Uterus (tissue), 4 donors: ENCODE measurements around the gene RRH. TPM values are rescaled to one million over a fixed set of nuclear protein-coding genes. Genes with fewer than 3 reads are reported as not detected.
"Not testable (repeated sequence)": the region's sequence is repeated elsewhere in the genome, so short reads cannot be mapped to it uniquely, and the experiment has no call there.

ENCODE experiments used
- DNase-seq, 2 donors: peaks; one replicate each; pipeline ENCODE4 v3.0.0-alpha.2; 2019 to 2020
- H3K27ac ChIP-seq, 2 donors: fragments of 200-600 bp; sonication (generic); 1 replicate in 1 of 2; 2 replicates in 1 of 2; pipeline ENCODE4 v1.5.1; 2016 to 2018
- H3K27me3 ChIP-seq, 2 donors: fragments of 200-600 bp; sonication (generic); one replicate each; pipeline ENCODE4 v1.5.1; 2018 to 2019; ENCODE audit warnings: control low read depth in 1 of 2
- H3K36me3 ChIP-seq, 2 donors: fragments of 200-600 bp; sonication (generic); one replicate each; pipeline ENCODE4 v1.5.1; 2019; ENCODE audit warnings: control low read depth in 1 of 2
- H3K4me1 ChIP-seq, 2 donors: fragments of 200-600 bp; sonication (generic); one replicate each; pipeline ENCODE4 v1.5.1; 2018 to 2019; ENCODE audit warnings: control low read depth in 1 of 2
- H3K4me3 ChIP-seq, 2 donors: fragments of 200-600 bp; sonication (generic); 1 replicate in 1 of 2; 2 replicates in 1 of 2; pipeline ENCODE4 v1.5.1; 2018 to 2019; ENCODE audit warnings: mild to moderate bottlenecking in 1 of 2
- H3K9me3 ChIP-seq, 2 donors: fragments of 200-600 bp; sonication (generic); one replicate each; pipeline ENCODE4 v1.5.1; 2019; ENCODE audit warnings: control low read depth in 1 of 2
- POLR2A ChIP-seq, 2 donors: fragments of 450-650 bp; IDR thresholded peaks; one replicate each; pipeline ENCODE4 v1.6.1; 2016; ENCODE audit warnings: antibody characterized with exemption in 2 of 2, mild to moderate bottlenecking in 1 of 2, moderate library complexity in 1 of 2
- intact Hi-C: fragments of 100-400 bp; cut with DNase I; formaldehyde crosslinking; loops from one replicate; pipeline ENCODE4 v1.15.1; 2023; ENCODE audit warnings: low total_unique reads
- total RNA-seq, 4 donors: library from RNA; depleted of rRNA in 3 of 4; stranded (reverse); fragments of >200 nt in 3 of 4; gene quantifications; one replicate each; pipeline versions ENCODE4 v1.1.0 to v1.2.4, GENCODE V29; 2014 to 2023
- TF ChIP-seq, protein P1 (sequence below), 4 experiments: fragments of 200-600 bp in 2 of 4; fragments of 450-650 bp in 2 of 4; sonication (generic) in 2 of 4; IDR thresholded peaks; one replicate each; pipeline ENCODE4 v1.5.1; 2016 to 2019; ENCODE audit warnings: antibody characterized with exemption in 4 of 4, mild to moderate bottlenecking in 2 of 4, moderate library complexity in 1 of 4
- donor health status: DM: yes; HTN: yes; CAD: no.

RRH gene
- total RNA-seq, 4 donors from 2014 or later = 0.30 to 1.5 TPM; not detected in 2

DNA sequence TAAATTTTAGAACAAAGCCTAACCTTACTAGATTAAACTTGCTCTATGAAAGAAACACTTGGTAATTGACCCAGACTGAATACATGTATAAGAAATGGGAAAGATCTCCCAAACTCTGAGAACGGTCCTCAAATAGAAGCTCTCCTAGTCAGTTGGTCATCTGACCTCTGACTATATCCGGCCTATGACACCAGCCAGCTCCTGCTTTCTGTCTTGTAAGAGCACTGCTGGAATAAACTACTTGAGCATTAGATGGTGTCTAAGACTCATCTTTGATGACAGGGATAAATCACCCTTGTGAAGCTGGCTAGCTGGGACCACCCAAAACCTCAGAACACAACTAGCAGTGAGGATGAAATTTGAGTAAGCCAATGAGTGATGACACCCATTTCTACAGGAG, 44.3 kb downstream of the RRH start:
- Histone ChIP-seq H3K4me1 (no peaks in the 10 kb centered on the region), H3K27ac (no peak overlapping the region), H3K27me3 (no peaks in the 10 kb centered on the region), H3K9me3 (no peaks in the 10 kb centered on the region), H3K36me3 (no peaks in the 10 kb centered on the region), H3K4me3 (no peak overlapping the region)
- intact Hi-C loops = no loop called here
- DNase-seq = no peak
- TF ChIP-seq, protein P1, sequence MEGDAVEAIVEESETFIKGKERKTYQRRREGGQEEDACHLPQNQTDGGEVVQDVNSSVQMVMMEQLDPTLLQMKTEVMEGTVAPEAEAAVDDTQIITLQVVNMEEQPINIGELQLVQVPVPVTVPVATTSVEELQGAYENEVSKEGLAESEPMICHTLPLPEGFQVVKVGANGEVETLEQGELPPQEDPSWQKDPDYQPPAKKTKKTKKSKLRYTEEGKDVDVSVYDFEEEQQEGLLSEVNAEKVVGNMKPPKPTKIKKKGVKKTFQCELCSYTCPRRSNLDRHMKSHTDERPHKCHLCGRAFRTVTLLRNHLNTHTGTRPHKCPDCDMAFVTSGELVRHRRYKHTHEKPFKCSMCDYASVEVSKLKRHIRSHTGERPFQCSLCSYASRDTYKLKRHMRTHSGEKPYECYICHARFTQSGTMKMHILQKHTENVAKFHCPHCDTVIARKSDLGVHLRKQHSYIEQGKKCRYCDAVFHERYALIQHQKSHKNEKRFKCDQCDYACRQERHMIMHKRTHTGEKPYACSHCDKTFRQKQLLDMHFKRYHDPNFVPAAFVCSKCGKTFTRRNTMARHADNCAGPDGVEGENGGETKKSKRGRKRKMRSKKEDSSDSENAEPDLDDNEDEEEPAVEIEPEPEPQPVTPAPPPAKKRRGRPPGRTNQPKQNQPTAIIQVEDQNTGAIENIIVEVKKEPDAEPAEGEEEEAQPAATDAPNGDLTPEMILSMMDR (IDR thresholded peaks at IDR 0.05) = no peak
- no peak for TF ChIP-seq POLR2A (IDR thresholded peaks at IDR 0.05)

DNA sequence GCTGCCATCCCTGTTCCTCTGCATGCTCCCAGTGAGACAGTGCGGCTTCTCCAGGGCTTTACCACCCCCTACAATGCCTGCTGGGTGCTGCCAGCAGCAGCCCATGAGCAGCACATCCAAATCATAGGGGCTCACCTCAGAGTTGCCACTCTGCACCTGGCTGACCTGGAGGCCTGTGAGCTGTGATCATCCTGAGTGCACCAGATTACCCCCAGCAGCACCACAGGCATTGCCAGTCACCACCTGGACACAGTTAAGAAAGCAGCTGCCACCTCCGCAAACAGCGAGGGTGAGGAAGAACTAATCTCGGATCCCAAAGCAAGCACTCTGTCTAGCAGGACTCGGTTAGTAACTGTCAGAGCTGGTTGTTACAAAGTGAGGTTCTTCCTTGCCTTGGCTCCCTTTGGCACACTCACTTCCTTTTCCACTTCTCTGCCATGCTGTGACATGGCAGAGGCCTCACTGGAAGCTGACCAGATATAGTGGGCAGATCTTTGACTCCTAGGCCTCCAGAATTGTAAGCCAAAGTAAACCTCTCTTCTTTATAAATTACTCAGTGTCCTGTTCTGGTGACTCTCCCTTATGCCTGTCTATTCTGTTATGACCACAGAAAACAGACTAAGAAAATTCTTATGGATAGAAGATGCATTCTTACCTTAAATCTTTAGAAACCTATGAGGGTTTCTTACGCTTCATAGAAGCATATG, 45.3 kb downstream of the RRH start:
- Histone ChIP-seq H3K27ac (no peak overlapping the region), H3K36me3 (no peaks in the 10 kb centered on the region), H3K4me1 (no peaks in the 10 kb centered on the region), H3K4me3 (no peak overlapping the region), H3K27me3 (no peaks in the 10 kb centered on the region), H3K9me3 (no peaks in the 10 kb centered on the region)
- no peak for DNase-seq
- TF ChIP-seq POLR2A (IDR thresholded peaks at IDR 0.05) = no peak
- TF ChIP-seq, protein P1 (IDR thresholded peaks at IDR 0.05) = no peak
- intact Hi-C loops = no loop called here

DNA sequence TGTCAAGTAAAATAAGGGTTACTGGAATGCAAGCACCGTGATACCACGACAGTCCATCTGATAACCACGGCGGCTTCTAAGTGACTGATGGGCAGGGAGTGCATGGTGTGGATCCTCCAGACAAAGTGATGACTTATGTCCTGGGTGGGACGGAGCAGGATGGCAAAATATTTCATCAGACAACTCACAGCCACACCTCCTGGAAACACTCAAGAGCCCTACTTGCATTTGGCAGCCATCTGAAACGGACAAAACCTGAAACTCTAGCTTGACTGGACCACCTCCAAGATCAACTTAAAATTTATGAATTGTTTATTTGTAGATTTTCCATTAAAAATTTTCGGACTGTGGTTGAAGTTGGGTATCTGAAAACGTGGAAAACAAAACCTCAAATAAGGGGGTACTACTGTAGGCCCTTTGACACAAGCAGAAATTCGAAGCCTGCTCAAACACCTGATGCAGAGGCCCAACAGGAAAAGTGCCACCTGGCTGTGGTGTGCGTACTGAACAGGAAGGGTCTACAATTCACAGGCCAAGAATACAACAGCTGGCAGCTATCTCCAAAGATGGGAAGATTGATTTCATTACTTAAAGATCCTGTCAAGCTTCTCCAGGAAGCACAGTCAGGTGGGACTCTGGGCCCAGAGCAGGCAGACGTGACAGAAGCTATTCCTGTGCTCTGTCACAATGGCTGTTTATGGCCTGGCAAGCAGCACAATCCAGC, 46.2 kb downstream of the RRH start:
- intact Hi-C loops = no loop called here
- no peaks in the 10 kb centered on the region for H3K27me3 ChIP-seq
- H3K4me1 ChIP-seq = no peaks in the 10 kb centered on the region
- no peak overlapping the region for H3K4me3 ChIP-seq
- TF ChIP-seq POLR2A (IDR thresholded peaks at IDR 0.05) = no peak
- TF ChIP-seq, protein P1 (IDR thresholded peaks at IDR 0.05) = no peak
- H3K27ac ChIP-seq = no peak overlapping the region
- H3K9me3 ChIP-seq = no peaks in the 10 kb centered on the region
- DNase-seq = no peak
- no peaks in the 10 kb centered on the region for H3K36me3 ChIP-seq

DNA sequence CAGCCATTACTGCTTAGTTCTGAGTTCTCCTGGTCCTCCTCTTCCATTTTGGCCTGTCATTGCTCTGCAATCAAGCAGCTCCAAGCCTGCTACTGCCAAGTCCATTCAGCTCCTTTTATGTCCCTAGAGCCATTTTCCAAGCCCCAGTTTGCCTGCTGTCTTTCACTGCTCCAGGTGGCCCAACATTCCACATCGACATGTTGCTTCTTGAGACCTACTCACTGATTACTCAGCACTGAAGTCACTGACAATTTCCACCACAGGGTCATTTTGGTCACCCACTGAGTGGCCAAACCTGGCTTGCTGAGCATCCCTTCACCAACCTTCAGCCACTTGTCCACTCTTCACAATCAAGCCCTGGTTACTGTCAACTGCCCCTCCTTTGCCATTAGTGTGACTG, 47.3 kb downstream of the RRH start:
- Histone ChIP-seq H3K27ac (no peak overlapping the region), H3K4me3 (no peak overlapping the region), H3K36me3 (no peaks in the 10 kb centered on the region), H3K27me3 (no peaks in the 10 kb centered on the region), H3K9me3 (no peaks in the 10 kb centered on the region), H3K4me1 (no peaks in the 10 kb centered on the region)
- no peak for DNase-seq
- intact Hi-C loops = no loop called here
- no peak for TF ChIP-seq POLR2A (IDR thresholded peaks at IDR 0.05)
- TF ChIP-seq, protein P1 (IDR thresholded peaks at IDR 0.05) = no peak

DNA sequence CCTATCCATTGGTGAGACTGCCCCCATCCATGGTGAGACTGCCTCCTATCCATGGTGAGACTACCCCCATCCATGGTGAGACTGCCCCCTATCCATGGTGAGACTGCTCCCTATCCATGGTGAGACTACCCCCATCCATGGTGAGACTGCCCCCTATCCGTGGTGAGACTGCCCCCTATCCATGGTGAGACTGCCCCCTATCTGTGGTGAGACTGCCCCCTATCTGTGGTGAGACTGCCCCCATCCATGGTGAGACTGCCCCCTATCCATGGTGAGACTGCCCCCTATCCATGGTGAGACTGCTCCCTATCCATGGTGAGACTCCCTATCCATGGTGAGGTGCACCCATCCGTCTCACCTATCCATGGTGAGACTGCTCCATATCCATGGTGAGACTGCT, 47.8 kb downstream of the RRH start:
- H3K4me1 ChIP-seq, intact Hi-C loops: not testable (repeated sequence)

More for the DNA sequence above, 47.8 kb downstream of the RRH start:
- H3K36me3 ChIP-seq, H3K27ac ChIP-seq, H3K9me3 ChIP-seq, H3K27me3 ChIP-seq, DNase-seq, H3K4me3 ChIP-seq: not testable (repeated sequence)
